K562 (cell line): ENCODE results near the gene GRHL3.

Source experiments
- JUND ChIP-seq, 2 experiments: IDR thresholded peaks; 2 replicates in 1 of 2; 3 replicates in 1 of 2; pipeline ENCODE4 v1.6.1; 2011; ENCODE audit warnings: borderline replicate concordance in 2 of 2, low read depth in 2 of 2, low read length in 2 of 2, improper control_type of control experiment in 1 of 2, missing biosample characterization in 1 of 2, missing genetic modification characterization in 1 of 2, missing genetic modification reagents in 1 of 2
- TF ChIP-seq, protein P1 (sequence below): fragments of 250-450 bp; sonication (Bioruptor Pico); IDR thresholded peaks from 2 replicates; pipeline ENCODE4 v1.8.0; 2022; ENCODE audit warnings: inconsistent platforms

DNA sequence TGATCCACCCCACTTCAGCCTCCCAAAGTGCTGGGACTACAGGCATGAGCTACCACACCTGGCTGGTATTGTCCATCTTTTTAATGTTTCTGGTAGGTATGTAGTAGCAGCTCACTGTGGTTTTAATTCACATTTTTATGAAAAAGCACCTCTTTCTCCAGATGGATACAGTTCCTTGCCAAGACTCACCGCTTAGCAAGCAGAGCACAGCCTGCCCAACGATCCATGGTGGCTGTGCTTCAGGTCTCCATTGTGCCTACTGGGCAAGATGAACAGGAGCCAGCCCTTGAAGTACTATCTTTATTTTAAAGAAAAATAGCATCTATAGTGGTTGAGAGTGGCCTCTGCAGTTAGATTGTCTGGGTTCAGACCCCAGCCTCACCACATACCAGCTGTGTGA, 37.6 kb upstream of the GRHL3 start:
- TF ChIP-seq JUND (IDR thresholded peaks at IDR 0.05; ENCODE audit: borderline replicate concordance, low read depth, low read length) (no peak), JUND (tag; IDR thresholded peaks at IDR 0.05; ENCODE audit: borderline replicate concordance, low read depth, low read length) (no peak)
- TF ChIP-seq, protein P1, sequence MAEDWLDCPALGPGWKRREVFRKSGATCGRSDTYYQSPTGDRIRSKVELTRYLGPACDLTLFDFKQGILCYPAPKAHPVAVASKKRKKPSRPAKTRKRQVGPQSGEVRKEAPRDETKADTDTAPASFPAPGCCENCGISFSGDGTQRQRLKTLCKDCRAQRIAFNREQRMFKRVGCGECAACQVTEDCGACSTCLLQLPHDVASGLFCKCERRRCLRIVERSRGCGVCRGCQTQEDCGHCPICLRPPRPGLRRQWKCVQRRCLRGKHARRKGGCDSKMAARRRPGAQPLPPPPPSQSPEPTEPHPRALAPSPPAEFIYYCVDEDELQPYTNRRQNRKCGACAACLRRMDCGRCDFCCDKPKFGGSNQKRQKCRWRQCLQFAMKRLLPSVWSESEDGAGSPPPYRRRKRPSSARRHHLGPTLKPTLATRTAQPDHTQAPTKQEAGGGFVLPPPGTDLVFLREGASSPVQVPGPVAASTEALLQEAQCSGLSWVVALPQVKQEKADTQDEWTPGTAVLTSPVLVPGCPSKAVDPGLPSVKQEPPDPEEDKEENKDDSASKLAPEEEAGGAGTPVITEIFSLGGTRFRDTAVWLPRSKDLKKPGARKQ, result no peak
